Retina (tissue), 1 donor: Measurements from ENCODE around the gene RXRA.
A peak's percentile ranks its signal among the peaks of the same experiment; 100 is the strongest.

Source experiments
- DNase-seq: peaks from one replicate; pipeline ENCODE4 v3.0.0-alpha.2; 2016

RXRA gene

DNA sequence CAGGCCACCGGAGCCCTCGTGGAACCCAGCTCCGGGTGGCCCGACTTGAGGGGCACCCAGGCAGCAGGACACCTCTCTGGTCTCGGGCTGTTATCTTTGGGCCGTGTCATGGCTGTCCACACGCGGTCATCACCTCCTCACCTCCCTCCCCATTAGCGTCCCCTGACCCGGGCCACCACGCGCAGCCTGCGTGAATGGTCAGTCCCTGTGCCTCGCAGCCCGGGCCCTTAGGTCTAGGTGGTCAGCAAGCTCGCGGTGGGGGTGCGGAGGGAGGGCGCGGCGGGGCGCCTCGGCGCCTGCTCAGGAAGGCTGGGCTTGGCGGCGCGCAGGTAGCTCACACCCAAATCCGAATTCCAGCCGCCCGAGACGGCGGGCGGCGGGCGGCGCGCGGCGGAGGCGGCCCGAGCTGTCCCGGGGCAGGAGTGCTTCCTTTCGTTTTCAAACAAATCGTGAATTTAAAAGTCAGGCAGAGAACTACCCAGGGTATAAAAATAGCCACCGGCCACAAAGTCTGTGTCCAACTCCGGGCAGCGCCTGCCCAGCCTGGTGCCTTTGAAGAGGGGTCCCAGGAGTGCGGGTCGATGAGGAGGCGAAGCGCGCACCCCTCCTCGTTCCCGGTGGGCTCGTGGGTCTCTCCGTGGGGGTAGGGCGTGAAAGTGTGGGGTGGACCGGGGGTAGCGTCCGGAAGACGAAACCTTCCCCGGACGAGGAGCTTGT, 1.0 kb upstream of the RXRA start:
- DNase-seq = peak; percentile 71

DNA sequence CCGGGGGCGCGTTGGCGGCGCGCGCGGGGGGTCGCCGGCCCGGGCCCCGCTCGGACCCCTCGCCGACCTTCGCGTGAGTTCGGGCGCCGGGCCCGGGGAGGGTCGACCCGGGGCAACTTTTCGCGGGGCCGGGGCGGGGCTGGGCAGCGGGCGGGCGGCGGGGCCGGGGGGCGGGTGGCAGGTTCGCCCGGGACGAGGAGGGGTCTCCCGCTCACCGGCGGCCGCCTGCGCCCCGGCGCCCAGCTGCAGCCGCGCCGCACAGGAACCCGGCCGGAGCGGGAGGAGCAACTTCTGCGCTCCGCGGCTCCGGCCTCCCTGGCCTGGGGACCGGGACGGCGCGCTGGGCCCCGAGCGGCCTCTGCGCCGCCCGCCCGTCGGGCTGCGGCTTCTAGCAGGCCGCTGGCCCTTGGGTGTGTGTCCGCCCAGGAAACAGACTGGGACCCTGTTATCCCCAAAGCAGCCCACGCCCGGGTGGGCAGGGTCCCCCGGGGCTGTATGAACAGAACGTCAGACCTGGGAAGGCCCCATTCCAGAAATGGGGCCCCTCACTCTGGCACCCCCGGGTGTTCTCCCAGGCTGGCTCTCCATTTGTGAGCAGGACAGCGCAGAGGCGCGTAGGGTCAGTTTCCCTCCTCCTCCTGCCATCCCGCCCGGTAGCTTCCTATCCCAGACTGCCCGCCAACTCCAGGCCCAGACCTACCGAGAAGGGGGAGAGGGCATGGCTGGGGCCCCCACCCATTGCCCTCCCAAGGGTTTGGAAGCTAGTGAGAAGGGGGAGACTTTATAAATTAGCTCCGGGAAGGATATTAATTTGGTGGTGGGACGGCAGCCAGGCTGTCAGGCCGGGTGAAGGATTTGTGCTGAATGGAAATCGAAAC, 708 bp downstream of the RXRA start:
- no peak for DNase-seq

DNA sequence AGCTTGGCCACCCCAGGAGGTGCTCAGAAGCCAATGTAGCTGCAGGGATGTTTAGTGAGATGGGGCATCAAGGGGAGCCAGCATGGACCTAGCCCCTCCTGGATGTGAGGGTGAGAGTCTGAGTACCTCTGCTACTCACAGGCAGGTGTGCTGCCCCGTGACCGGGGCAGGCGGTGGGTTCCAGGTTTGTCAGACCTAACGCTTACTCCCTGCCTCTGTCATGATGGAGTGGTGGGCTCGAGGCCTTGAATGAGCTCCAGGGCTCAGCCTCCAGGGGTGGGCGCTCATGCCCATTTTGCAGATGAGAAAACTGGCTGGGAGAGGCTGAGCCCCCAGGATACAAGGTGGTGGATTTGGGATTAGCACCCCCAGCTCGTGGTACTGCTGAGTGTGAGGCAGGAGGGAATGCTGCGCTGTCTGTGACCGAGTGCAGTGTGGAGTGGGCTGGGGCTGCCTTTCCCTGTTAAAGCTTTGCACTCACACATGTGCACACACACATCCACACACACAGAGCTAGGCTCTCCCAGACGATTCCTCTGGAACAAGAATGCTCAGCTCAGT, 1.5 kb downstream of the RXRA start:
- DNase-seq = no peak

DNA sequence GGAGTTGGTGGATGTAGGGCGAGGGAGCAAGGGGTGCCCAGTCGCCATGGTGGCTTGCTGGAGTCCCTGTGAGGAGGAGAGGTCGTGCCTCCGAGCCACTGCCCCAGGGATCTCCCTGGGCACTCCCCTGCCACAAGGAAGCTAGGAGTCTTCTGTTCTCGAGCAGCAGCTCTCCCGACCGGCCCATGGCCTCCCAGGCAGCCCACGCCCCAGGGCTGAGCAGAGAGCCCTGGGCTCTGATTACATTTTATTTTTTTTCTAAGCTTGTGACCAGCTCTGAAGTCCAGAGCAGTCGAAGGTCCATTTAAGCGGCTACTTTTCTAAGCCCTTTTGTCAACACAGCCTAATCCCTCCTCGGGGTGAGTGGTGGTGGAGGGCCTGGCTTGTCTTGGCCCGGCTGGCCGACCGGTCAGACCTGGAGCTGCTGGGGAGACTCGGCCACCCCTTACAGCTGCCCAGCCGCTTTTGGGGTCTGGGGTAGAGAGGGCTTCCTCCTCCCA, 2.1 kb downstream of the RXRA start:
- no peak for DNase-seq

DNA sequence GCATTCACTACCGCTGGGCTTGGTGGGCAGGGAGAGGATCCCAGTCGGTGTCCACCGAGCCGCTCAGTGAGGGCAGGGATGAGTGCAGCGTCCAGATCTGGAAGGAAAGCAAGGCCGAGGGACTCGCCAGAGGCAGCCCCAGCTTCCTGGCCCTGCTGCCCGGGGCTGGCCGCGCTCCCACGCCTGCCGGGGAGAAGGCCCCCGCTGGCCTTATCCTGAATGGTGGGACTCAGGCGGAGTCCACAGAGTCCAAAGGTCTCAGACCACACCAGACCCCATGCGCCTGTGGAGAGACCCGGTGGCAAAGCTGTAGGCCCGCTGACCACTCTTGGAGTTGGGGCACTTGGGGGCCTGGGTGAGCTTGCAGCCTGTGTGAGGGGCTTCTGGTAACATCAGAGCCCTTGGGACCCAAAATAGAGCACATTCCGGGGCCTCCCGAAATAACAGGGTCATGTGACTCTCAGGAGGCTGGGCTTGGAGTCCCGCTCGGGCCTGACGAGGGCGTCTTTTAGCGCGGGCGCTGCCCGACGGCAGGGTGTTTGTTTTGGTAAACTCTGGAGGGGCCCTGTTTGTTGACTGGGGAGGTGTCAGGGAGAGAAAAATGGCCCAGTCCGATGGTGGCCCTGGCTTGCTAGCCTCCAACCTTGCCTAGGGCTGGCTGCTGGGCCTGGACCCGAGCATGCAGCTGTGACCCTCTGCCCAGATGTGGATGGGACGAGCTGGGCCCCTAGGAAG, 2.8 kb downstream of the RXRA start:
- no peak for DNase-seq

DNA sequence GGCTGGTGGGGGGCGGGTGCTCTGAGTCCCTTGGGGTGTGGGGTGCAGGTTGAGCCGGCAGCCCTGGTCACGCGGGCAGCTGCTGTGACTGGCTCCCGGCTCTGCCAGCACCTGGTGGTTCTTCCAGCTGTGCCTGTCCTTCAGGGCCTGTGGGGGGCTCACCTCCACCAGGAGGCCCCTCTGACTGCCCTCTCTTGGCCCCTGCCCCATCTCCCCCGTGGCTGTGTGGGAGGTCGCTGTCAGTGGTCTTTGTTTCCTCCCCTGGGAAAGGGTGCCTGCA, 3.3 kb downstream of the RXRA start:
- no peak for DNase-seq

DNA sequence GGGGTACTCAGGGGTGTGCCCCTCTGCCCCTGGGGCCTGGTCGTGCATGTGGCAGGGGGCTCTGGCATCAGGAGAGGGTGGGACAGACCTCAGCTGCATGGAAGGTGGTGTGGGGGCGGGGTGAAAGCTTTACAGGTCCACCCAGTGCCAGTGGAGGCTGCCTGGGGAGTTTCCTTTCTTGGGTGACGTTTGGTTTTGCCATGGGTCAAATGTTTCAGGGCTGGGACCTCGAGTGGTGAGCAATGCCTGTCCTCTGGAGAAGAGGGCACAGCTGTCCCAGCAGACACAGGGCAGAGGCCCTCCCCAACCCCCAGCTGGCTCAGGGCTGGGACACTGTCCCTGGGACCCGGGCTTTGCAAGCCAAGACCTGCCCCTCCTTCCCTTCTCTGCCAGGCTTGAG, 3.6 kb downstream of the RXRA start:
- no peak for DNase-seq

DNA sequence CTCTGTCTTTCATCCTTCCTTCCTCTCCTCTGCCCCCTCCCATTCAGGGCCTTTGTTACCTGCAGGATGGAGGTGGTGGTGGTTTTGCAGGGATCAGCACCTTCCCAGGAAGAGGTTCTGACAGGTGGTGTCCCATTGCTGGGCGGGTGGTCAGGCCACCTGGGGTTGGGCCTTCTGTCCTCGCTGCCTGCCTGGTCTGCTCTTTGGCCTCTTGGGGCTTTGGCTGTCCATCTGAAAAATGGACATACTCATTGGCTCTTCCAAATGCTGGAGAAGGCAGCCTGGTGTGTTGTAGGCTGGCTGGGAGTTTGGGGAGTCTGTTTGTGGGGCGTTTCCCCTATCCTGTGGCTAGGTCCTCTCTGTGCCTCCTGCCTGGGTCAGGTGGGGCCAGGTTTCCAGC, 4.3 kb downstream of the RXRA start:
- DNase-seq = no peak

DNA sequence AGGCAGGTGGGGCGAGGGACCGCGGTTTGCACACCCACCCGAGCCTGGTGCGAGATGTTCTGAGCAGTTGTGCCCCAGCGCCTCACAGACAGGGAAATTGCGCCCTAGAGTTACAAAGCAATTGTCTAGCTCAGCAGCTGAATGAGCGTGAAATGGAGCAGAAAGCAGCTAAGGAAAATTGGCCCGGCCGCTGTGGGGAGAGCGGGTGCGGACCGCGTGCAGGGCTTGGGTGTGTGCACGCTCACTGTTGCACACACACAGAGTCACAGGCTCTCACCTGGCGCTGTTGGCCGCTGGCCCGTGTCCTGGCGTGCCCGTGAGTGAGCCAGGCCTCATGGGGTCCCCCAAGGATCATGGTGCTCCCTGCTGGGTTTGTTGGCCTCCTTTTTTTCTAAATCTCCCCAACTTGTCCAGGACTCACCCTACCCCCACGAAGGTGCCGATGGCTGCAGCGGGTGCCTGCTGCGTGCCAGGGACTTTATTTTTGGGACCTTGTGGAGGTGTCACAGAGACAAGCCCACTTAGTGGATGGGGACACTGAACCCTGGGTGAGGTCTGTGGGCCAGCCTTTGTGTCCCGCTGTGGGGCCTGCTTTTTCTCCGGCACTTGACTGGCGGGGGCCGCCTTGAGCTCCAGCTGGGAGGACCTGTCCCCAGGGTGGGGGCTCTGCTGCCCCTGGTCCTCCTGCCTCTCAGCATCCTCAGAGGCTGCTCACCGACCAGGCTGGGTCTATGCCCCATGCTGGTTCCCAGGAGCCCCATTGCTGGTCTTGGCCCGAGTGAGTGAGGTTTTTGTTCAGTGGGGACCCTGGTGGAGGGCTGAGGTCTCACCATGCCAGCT, 5.2 kb downstream of the RXRA start:
- DNase-seq = peak; percentile 76

DNA sequence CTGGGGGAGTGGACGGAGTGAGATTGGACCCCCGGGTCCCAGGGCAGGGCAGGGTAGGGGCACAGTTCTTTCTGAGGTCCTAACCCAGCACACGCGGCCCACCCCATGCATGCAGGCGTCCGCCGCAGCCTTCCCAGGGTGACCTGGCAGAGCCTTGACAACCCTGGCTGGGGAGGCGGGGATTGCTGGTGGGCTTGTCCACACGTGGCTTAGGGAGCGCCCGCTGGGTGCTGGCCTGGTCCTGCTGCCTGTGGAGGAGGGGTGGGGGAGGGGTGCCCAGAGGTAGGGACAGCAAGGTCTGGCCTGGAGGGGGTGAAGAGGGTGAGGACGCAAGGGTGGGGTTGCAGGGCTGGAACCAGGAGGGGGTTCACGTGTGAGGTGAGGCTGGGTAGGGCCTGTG, 6.0 kb downstream of the RXRA start:
- no peak for DNase-seq

DNA sequence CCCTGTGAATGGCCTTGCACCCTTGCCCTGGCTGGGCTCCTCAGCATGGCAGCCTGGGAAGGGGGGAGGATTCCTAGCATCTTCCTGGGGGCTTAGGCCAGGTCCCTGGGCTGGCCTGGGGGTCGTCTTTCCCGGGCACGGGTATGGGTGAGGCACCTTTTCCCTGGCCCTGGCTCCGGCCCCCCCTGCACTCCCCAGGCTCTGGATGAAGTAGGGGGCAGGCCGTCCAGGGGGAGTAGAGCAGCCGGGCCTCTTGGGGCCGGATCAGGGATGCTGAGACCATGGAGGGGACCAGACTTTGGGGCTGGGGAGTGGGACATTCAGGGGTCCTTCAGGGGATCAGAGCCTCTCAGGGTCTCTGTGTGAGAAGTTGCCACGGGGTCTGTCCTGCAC, 6.6 kb downstream of the RXRA start:
- no peak for DNase-seq

DNA sequence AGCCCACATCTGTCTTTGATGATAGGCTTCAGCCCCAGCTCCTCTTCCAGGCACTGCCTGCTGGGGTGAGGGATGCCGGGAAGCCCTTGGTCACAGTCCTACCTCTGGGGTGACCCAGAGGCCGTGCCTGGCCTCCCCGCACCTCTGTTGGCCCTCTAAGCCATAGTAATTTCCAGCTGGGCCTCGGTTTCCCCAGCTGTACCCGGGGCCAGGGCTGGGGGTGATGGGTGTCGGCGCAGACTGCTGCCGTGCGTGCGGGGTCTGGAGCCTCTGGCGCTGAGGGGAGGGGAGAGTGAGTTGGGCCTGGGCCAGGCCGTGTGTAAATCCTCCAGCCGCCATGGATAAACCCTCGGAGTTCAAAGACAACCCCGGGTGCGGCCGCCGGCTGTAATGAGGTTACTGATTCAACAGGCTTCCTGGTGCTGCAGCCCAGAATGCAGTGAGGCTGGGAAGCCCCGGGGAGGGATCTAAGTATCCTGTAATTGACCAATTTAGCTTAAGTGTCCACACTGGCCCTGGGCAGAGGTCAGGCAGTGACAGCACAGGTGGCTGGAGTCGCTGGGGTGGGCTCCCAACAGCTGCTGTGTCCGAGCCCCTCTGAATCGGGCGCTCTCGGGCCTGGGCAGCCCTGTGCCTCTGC, 7.1 kb downstream of the RXRA start:
- DNase-seq = peak; percentile 70

DNA sequence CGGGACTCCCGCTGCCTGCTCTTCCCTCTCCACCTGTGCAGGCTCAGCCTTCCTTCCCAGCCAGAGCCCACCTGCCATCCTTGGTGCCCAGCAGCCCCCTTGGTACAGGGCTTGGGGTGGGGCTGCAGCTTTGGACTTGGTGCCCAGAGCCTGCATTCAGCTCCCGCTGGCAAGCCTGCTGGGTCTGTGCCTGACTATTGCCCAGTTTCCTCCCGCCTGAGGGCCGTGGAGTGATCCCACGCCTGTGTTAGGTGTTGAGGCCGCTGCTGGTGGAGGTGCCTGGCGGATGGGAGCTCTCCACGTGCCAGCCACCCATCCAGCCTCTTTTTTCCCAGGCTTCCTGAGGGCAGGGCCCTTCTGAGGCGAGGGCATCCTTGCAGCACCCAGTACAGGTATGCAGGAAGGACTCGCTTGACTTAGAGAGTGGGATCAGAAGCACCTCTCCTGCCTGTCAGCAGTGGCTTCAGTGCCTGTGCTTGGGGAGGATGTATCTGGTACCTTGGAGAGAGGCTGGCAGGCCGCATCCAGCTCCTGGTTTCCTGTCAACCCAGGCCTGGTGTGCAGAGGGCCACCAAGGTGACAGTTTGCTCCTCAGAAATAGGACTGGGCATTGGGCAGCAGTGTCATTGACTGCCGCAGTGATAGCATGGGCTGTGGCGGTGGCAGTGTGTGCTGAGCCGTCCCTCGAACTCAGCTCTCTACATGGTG, 7.8 kb downstream of the RXRA start:
- DNase-seq = no peak

DNA sequence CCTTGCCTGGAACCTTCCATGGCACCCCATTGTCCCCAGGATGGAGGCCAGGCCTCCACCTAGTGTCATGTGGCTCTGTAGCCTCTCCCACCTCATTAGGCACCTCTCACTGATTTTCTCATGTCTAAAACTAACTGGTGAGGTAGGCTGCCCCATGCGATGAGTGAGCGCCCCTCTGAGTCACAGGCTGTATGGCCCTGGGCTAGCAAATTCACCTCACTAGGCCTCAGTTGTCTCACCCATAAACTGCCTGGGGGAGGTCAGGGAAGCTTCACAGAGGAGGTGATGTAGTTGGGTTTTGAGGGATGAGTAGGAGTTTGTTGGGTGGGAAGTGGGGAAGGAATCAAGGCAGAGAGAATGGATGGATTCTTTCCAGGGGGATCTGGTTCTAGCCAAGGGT, 8.8 kb downstream of the RXRA start:
- DNase-seq = no peak

DNA sequence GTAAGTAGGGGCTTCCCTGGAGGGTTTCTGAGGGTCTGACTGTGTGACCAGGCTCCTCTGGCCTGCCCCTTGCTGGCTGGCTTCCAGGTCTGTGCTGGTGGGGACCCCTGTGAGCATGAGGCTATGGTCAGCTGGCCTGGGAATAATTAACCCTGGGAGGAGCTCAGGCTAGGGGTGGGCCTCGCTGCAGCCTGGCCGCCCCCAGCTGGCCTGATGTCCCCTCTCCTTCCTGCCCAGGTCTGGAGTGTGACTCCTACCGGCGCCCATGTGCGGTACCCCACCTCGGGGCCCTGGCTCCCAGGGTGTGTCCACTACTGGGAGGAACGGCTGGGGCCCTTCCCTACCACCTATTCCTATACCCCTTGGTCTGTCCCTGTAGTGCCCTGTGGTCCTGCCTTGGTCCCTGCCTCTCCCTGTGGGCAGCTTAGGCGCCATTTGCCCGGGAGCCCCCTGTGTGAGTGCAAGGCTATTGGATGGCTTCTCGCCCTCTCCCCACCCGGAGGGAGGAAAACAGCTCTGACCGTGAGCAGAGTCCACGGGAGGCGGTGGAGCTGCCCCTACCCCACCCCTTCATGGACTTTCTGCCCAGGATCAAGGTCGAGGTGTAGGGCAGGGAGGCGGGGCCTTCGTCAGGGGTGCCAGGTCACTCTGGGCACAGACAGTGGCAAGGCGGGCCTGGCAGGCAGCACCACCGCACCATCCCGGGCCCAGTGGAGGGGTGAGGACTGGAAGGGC, 9.4 kb downstream of the RXRA start:
- DNase-seq = no peak

DNA sequence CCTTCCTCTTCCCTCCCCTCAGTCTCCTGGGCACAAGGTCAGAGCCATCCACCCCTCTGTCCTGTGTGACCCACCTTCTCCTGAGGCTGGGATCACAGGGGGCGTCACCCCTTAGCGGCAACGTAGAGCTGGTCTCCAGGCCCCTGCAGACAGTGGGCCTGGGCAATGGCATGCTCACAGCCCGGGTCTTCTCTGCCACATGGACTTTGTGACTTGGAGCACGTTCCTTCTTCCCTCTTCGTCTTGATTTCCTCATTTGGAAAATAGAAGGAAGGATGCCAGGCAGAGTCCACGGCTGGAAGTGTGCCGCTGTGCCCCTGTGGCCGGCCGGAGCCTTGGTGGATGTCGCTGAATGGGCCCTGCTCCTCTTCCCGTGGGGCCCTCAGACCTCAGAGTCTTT, 10.0 kb downstream of the RXRA start:
- no peak for DNase-seq

DNA sequence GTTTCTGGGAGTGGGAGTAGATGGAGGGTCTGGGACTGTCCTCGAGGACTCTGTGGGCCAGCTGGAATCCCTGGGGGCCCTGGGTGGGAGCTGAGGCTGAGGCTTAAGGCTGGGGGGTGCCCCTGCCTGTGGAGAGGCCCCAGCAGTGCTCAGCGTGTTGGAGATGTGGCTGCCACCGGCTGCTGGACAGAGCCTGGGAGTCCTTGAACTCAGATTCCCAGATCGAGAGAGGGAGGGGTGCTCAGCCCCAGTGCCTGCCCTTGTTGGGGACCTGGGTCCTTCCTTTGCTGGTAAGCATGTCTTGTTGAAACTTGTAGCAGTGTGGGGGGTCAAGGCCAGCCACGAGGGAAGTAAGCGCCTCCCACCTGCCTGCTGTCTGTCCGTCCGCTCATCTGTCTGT, 10.7 kb downstream of the RXRA start:
- no peak for DNase-seq

DNA sequence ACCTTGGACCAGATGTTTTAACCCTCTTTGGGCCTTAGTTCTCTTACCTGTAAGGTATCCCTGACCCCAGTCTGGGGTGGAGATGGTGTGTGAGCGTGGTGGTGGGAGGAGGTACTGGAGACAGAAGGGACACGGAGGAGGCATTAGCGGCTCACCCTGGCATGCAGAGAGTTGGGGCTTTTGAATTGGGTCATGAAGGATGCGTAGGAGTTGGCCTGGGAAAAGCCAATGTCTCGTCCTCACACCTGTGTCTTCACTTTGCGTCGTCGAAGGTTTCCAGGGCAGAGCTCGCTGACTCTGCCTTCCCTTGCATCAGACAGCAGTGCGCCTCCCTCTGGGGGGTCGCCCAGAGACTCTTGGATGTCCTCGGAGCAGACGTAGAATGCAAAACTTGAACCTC, 11.2 kb downstream of the RXRA start:
- no peak for DNase-seq

DNA sequence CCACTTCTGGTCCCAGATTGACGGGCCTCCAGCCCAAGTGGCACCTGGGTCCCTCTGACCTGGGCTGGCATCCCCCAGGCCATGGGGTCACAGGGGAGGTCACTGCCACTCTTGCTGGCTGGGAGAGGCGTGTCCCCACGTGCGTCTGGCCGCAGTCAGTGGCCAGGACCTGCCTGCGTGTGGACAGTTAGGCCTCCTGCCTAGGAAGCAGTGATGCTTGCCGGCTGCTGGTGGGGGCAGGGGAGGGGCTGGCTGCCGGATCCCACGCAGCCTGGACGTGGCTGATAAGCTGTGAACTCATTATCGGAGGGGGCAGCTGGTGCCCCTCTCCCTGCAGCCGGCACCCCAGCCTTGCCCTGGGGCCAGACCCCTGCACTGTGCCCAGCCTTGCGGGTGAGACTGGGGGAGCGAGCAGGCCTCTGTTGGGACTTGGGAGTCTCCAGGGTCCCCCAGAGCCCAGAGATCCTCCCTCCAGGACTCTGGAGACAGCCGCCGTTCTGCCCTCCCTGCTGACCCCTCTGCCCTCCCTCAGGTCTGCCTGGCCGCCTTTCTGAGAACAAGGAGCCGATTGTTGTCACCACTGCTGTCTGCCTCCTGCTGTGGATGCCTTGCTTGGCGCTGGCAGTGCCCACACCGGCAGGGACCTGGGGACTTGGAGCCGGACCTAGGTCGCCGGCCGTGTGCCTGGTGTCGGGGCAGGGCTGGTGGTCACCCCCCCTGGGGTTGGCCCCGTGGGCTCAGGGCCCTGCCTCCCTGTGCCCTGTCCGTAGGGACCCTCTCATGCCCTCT, 12.3 kb downstream of the RXRA start:
- peak; percentile 81 for DNase-seq
